ENCODE measurements around the gene MCM7.

MCM7 gene

GRCh38 chr7:100065452-100066186, 35.6 kb downstream of the MCM7 start:
- DNase-seq, result no peak

GRCh38 chr7:100064162-100064561, 37.0 kb downstream of the MCM7 start:
- no peak for DNase-seq

- no peak for DNase-seq
These were observed 37.8 kb downstream of the MCM7 start for GRCh38 chr7:100063376-100063775.

GRCh38 chr7:100061518-100062193, 39.5 kb downstream of the MCM7 start:
- no peak for DNase-seq

- no peak for DNase-seq
These were observed 41.9 kb downstream of the MCM7 start for GRCh38 chr7:100059251-100059739.

GRCh38 chr7:100057006-100057405, 44.2 kb downstream of the MCM7 start:
- no peak for DNase-seq

GRCh38 chr7:100053215-100053614, 48.0 kb downstream of the MCM7 start:
- DNase-seq, result peak; percentile 53

GRCh38 chr7:100051611-100052010, 49.6 kb downstream of the MCM7 start:
- DNase-seq, result no peak

GRCh38 chr7:100049441-100050291, 51.5 kb downstream of the MCM7 start, which contains the start of gene ZSCAN21:
Gene ZSCAN21, plus strand, starts transcription at chr7:100049774. Its CDS starts 7,233 bp downstream, at chr7:100057007.
- DNase-seq, result peak; percentile 84

GRCh38 chr7:100048680-100049079, 52.5 kb downstream of the MCM7 start:
- DNase-seq, result no peak

- DNase-seq, result no peak
These were observed 56.5 kb downstream of the MCM7 start for GRCh38 chr7:100044718-100045117.

Measured in CD4-positive, alpha-beta T cell treated with Interleukin-21 for 1 hour (primary cell).